DMS53 treated with DMSO at 0.1 percent for 48 hours (cell line): ENCODE data around the gene WASF3.

Experiments
- DNase-seq: peaks from one replicate; lab custom pipeline; 2025; ENCODE audit not compliant: unreplicated experiment; lab: John Stamatoyannopoulos, UW

The WASF3 gene

GRCh38 chr13:26544707-26545106, 12.8 kb upstream of the WASF3 start:
- no peak for DNase-seq

- no peak for DNase-seq
Measured at GRCh38 chr13:26548205-26548765, 9.2 kb upstream of the WASF3 start.

GRCh38 chr13:26549713-26550112, 7.8 kb upstream of the WASF3 start:
- no peak for DNase-seq

- DNase-seq, result no peak
Measured at GRCh38 chr13:26551255-26551860, 6.1 kb upstream of the WASF3 start.

GRCh38 chr13:26555413-26555812, 2.1 kb upstream of the WASF3 start:
- no peak for DNase-seq

GRCh38 chr13:26557051-26557392, 461 bp upstream of the WASF3 start:
- no peak for DNase-seq

GRCh38 chr13:26558074-26558805, 757 bp downstream of the WASF3 start:
- DNase-seq, result no peak

GRCh38 chr13:26558987-26559386, 1.5 kb downstream of the WASF3 start:
- no peak for DNase-seq

GRCh38 chr13:26560456-26560855, 3.0 kb downstream of the WASF3 start:
- no peak for DNase-seq

- no peak for DNase-seq
Measured at GRCh38 chr13:26561067-26561466, 3.6 kb downstream of the WASF3 start.

GRCh38 chr13:26561651-26562511, 4.4 kb downstream of the WASF3 start:
- DNase-seq, result no peak

- no peak for DNase-seq
Measured at GRCh38 chr13:26562512-26562890, 5.0 kb downstream of the WASF3 start.

- no peak for DNase-seq
Measured at GRCh38 chr13:26563713-26564112, 6.2 kb downstream of the WASF3 start.

- DNase-seq, result peak; percentile 69
Measured at GRCh38 chr13:26568132-26568815, 10.8 kb downstream of the WASF3 start.

- no peak for DNase-seq
Measured at GRCh38 chr13:26571518-26571917, 14.0 kb downstream of the WASF3 start.

- no peak for DNase-seq
Measured at GRCh38 chr13:26575244-26575643, 17.8 kb downstream of the WASF3 start.

GRCh38 chr13:26579580-26579979, 22.1 kb downstream of the WASF3 start:
- DNase-seq, result no peak

- DNase-seq, result no peak
Measured at GRCh38 chr13:26583662-26584061, 26.2 kb downstream of the WASF3 start.

- no peak for DNase-seq
Measured at GRCh38 chr13:26584713-26585112, 27.2 kb downstream of the WASF3 start.

GRCh38 chr13:26585136-26585535, 27.7 kb downstream of the WASF3 start:
- DNase-seq, result no peak

- no peak for DNase-seq
Measured at GRCh38 chr13:26587251-26587650, 29.8 kb downstream of the WASF3 start.
